ENCODE measurements around the gene PELI3.
"Not testable (repeated sequence)": the region's sequence is repeated elsewhere in the genome, so short reads cannot be mapped to it uniquely, and the experiment has no call there.

Gene PELI3

GRCh38 chr11:66466225-66467033, at the start of gene PELI3:
TSS of gene PELI3 (plus strand) at chr11:66466905. CDS start at chr11:66468129, 1,224 bp downstream.
- Mint-ChIP-seq H3K4me1 (ENCODE audit: low read depth) (peaks cover 23% of the 10 kb centered on the region), H3K27ac (peak within 1 kb of the TSS; percentile 80), H3K9me3 (peaks cover 3% of the 10 kb centered on the region), H3K36me3 (ENCODE audit: low read depth) (peaks cover 2% of the 10 kb centered on the region), H3K4me3 (peak within 1 kb of the TSS; percentile 89), H3K27me3 (ENCODE audit: low read depth) (no peaks in the 10 kb centered on the region)

GRCh38 chr11:66417000-66417399, 49.7 kb upstream of the PELI3 start:
- no peak overlapping the region for H3K4me3 Mint-ChIP-seq
- no peaks in the 10 kb centered on the region for H3K36me3 Mint-ChIP-seq (ENCODE audit: low read depth)
- H3K9me3 Mint-ChIP-seq = peaks cover 3% of the 10 kb centered on the region
- H3K27me3 Mint-ChIP-seq (ENCODE audit: low read depth) = peaks cover 47% of the 10 kb centered on the region
- no peak overlapping the region for H3K27ac Mint-ChIP-seq
- H3K4me1 Mint-ChIP-seq (ENCODE audit: low read depth) = peaks cover 9% of the 10 kb centered on the region

- Mint-ChIP-seq H3K4me1 (ENCODE audit: low read depth) (peaks cover 7% of the 10 kb centered on the region), H3K27ac (peak overlapping the region; percentile 8), H3K4me3 (no peak overlapping the region), H3K9me3 (peaks cover 7% of the 10 kb centered on the region), H3K36me3 (ENCODE audit: low read depth) (no peaks in the 10 kb centered on the region), H3K27me3 (ENCODE audit: low read depth) (peaks cover 46% of the 10 kb centered on the region)
These were observed 48.3 kb upstream of the PELI3 start for GRCh38 chr11:66418168-66418985.

- peaks cover 7% of the 10 kb centered on the region for H3K9me3 Mint-ChIP-seq
- peaks cover 46% of the 10 kb centered on the region for H3K27me3 Mint-ChIP-seq (ENCODE audit: low read depth)
- peaks cover 7% of the 10 kb centered on the region for H3K4me1 Mint-ChIP-seq (ENCODE audit: low read depth)
- no peak overlapping the region for H3K4me3 Mint-ChIP-seq
- no peaks in the 10 kb centered on the region for H3K36me3 Mint-ChIP-seq (ENCODE audit: low read depth)
- peak overlapping the region; percentile 8 for H3K27ac Mint-ChIP-seq
These were observed 47.8 kb upstream of the PELI3 start for GRCh38 chr11:66418986-66419308.

GRCh38 chr11:66419825-66420224, 46.9 kb upstream of the PELI3 start:
- Mint-ChIP-seq H3K4me1 (ENCODE audit: low read depth) (peaks cover 7% of the 10 kb centered on the region), H3K36me3 (ENCODE audit: low read depth) (no peaks in the 10 kb centered on the region), H3K27me3 (ENCODE audit: low read depth) (peaks cover 39% of the 10 kb centered on the region), H3K4me3 (no peak overlapping the region), H3K27ac (no peak overlapping the region), H3K9me3 (peaks cover 7% of the 10 kb centered on the region)

GRCh38 chr11:66420671-66421476, 45.8 kb upstream of the PELI3 start, which contains the start of gene NPAS4:
TSS of gene NPAS4 (plus strand) at chr11:66421035. CDS start at chr11:66421180, 145 bp downstream.
- peaks cover 7% of the 10 kb centered on the region for H3K4me1 Mint-ChIP-seq (ENCODE audit: low read depth)
- H3K9me3 Mint-ChIP-seq = peaks cover 7% of the 10 kb centered on the region
- peaks cover 34% of the 10 kb centered on the region for H3K27me3 Mint-ChIP-seq (ENCODE audit: low read depth)
- H3K36me3 Mint-ChIP-seq (ENCODE audit: low read depth) = no peaks in the 10 kb centered on the region
- peak within 1 kb of the TSS; percentile 5 for H3K27ac Mint-ChIP-seq
- H3K4me3 Mint-ChIP-seq = no peak within 1 kb of the TSS

GRCh38 chr11:66421492-66422205, 45.1 kb upstream of the PELI3 start:
- peaks cover 7% of the 10 kb centered on the region for H3K9me3 Mint-ChIP-seq
- no peak overlapping the region for H3K4me3 Mint-ChIP-seq
- peak overlapping the region; percentile 5 for H3K27ac Mint-ChIP-seq
- no peaks in the 10 kb centered on the region for H3K36me3 Mint-ChIP-seq (ENCODE audit: low read depth)
- H3K4me1 Mint-ChIP-seq (ENCODE audit: low read depth) = peaks cover 7% of the 10 kb centered on the region
- H3K27me3 Mint-ChIP-seq (ENCODE audit: low read depth) = peaks cover 31% of the 10 kb centered on the region

GRCh38 chr11:66426314-66426713, 40.4 kb upstream of the PELI3 start:
- Mint-ChIP-seq H3K4me1 (ENCODE audit: low read depth) (peaks cover 2% of the 10 kb centered on the region), H3K36me3 (ENCODE audit: low read depth) (no peaks in the 10 kb centered on the region), H3K27ac (no peak overlapping the region), H3K27me3 (ENCODE audit: low read depth) (peaks cover 8% of the 10 kb centered on the region), H3K9me3 (peaks cover 4% of the 10 kb centered on the region), H3K4me3 (no peak overlapping the region)

GRCh38 chr11:66428933-66429332, 37.8 kb upstream of the PELI3 start:
- Mint-ChIP-seq H3K27me3 (ENCODE audit: low read depth) (no peaks in the 10 kb centered on the region), H3K27ac (no peak overlapping the region), H3K36me3 (ENCODE audit: low read depth) (peaks cover 2% of the 10 kb centered on the region), H3K9me3 (no peaks in the 10 kb centered on the region), H3K4me3 (no peak overlapping the region), H3K4me1 (ENCODE audit: low read depth) (peaks cover 2% of the 10 kb centered on the region)

GRCh38 chr11:66429983-66430602, 36.6 kb upstream of the PELI3 start:
- H3K4me3 Mint-ChIP-seq = no peak overlapping the region
- H3K27me3 Mint-ChIP-seq (ENCODE audit: low read depth) = no peaks in the 10 kb centered on the region

GRCh38 chr11:66431287-66431686, 35.4 kb upstream of the PELI3 start:
- H3K36me3 Mint-ChIP-seq (ENCODE audit: low read depth); H3K27me3 Mint-ChIP-seq (ENCODE audit: low read depth); H3K4me3 Mint-ChIP-seq; H3K27ac Mint-ChIP-seq; H3K9me3 Mint-ChIP-seq; H3K4me1 Mint-ChIP-seq (ENCODE audit: low read depth): not testable (repeated sequence)

More at GRCh38 chr11:66429983-66430602, 36.6 kb upstream of the PELI3 start:
- peaks cover 2% of the 10 kb centered on the region for H3K36me3 Mint-ChIP-seq (ENCODE audit: low read depth)
- H3K9me3 Mint-ChIP-seq = no peaks in the 10 kb centered on the region
- H3K27ac Mint-ChIP-seq = no peak overlapping the region
- H3K4me1 Mint-ChIP-seq (ENCODE audit: low read depth) = peaks cover 2% of the 10 kb centered on the region

GRCh38 chr11:66431871-66432329, 34.8 kb upstream of the PELI3 start:
- not testable (repeated sequence) for H3K9me3 Mint-ChIP-seq; H3K36me3 Mint-ChIP-seq (ENCODE audit: low read depth); H3K4me3 Mint-ChIP-seq

GRCh38 chr11:66432597-66432996, 34.1 kb upstream of the PELI3 start:
- no peak overlapping the region for H3K4me3 Mint-ChIP-seq
- no peaks in the 10 kb centered on the region for H3K27me3 Mint-ChIP-seq (ENCODE audit: low read depth)
- no peaks in the 10 kb centered on the region for H3K9me3 Mint-ChIP-seq
- peaks cover 7% of the 10 kb centered on the region for H3K36me3 Mint-ChIP-seq (ENCODE audit: low read depth)
- peaks cover 6% of the 10 kb centered on the region for H3K4me1 Mint-ChIP-seq (ENCODE audit: low read depth)
- H3K27ac Mint-ChIP-seq = no peak overlapping the region

More at GRCh38 chr11:66431871-66432329, 34.8 kb upstream of the PELI3 start:
- H3K27ac Mint-ChIP-seq; H3K27me3 Mint-ChIP-seq (ENCODE audit: low read depth); H3K4me1 Mint-ChIP-seq (ENCODE audit: low read depth): not testable (repeated sequence)
